Stimulated activated naive B cell treated with anti-CD40 and anti-IgM and Interleukin-4, amounts not matched to agents 10 μg/mL and 1 μg/mL and 100 μg/mL, for 72 hours (primary cell): Measurements from ENCODE around the gene GABRB3.

ENCODE experiments used
- ATAC-seq, 2 donors: fragments of 150-1000 bp; cut with Tn5 transposase; replicated peaks; 2 replicates each; pipeline ENCODE4 v1.10.0; 2021; ENCODE audit warnings: moderate library complexity in 1 of 2
- DNase-seq: peaks from one replicate; pipeline ENCODE4 v3.0.0; 2021
- H3K27ac Mint-ChIP-seq: one replicate; pipeline ENCODE4 v1.8.0; 2022; ENCODE audit warnings: mild to moderate bottlenecking, mixed read lengths
- H3K27me3 Mint-ChIP-seq, 2 donors: one replicate each; pipeline ENCODE4 v1.8.0; 2022; ENCODE audit warnings: mixed read lengths in 2 of 2
- H3K36me3 Mint-ChIP-seq, 2 donors: one replicate each; pipeline ENCODE4 v1.8.0; 2022; ENCODE audit warnings: mixed read lengths in 2 of 2, mild to moderate bottlenecking in 1 of 2
- H3K4me1 Mint-ChIP-seq, 2 donors: one replicate each; pipeline ENCODE4 v1.8.0; 2022; ENCODE audit warnings: mixed read lengths in 2 of 2, mild to moderate bottlenecking in 1 of 2
- H3K4me3 Mint-ChIP-seq, 2 donors: one replicate each; pipeline ENCODE4 v1.8.0; 2022; ENCODE audit warnings: mild to moderate bottlenecking in 2 of 2, mixed read lengths in 2 of 2, moderate library complexity in 1 of 2
- H3K9me3 Mint-ChIP-seq, 2 donors: one replicate each; pipeline ENCODE4 v1.8.0; 2022; ENCODE audit warnings: mixed read lengths in 2 of 2, mild to moderate bottlenecking in 1 of 2

The GABRB3 gene

GRCh38 chr15:26641144-26641543, 131.7 kb downstream of the GABRB3 start:
- Mint-ChIP-seq H3K4me1 (no peaks in the 10 kb centered on the region), H3K27ac (no peak overlapping the region), H3K9me3 (peaks cover 0 to 9% of the 10 kb centered on the region in 2 donors), H3K36me3 (no peaks in the 10 kb centered on the region), H3K4me3 (no peak overlapping the region), H3K27me3 (no peaks in the 10 kb centered on the region)
- ATAC-seq (no peak), DNase-seq (no peak)

- H3K4me1 Mint-ChIP-seq = no peaks in the 10 kb centered on the region
- H3K36me3 Mint-ChIP-seq = no peaks in the 10 kb centered on the region
- no peak for DNase-seq
- no peak overlapping the region for H3K4me3 Mint-ChIP-seq
- peaks cover 0 to 7% of the 10 kb centered on the region in 2 donors for H3K9me3 Mint-ChIP-seq
- no peaks in the 10 kb centered on the region for H3K27me3 Mint-ChIP-seq
- no peak for ATAC-seq
- H3K27ac Mint-ChIP-seq = no peak overlapping the region
These were observed 132.3 kb downstream of the GABRB3 start for GRCh38 chr15:26640601-26641000.

GRCh38 chr15:26639966-26640365, 132.9 kb downstream of the GABRB3 start:
- Mint-ChIP-seq H3K27me3 (no peaks in the 10 kb centered on the region), H3K4me3 (no peak overlapping the region), H3K9me3 (peaks cover 0 to 7% of the 10 kb centered on the region in 2 donors), H3K36me3 (no peaks in the 10 kb centered on the region), H3K27ac (no peak overlapping the region), H3K4me1 (no peaks in the 10 kb centered on the region)
- no peak for ATAC-seq
- DNase-seq = no peak

GRCh38 chr15:26635614-26636013, 137.3 kb downstream of the GABRB3 start:
- no peak for ATAC-seq

GRCh38 chr15:26635105-26635504, 137.8 kb downstream of the GABRB3 start:
- DNase-seq = no peak
- no peak for ATAC-seq
- Mint-ChIP-seq H3K4me3 (no peak overlapping the region), H3K36me3 (no peaks in the 10 kb centered on the region), H3K27ac (no peak overlapping the region), H3K9me3 (peaks cover 0 to 10% of the 10 kb centered on the region in 2 donors), H3K4me1 (no peaks in the 10 kb centered on the region), H3K27me3 (no peaks in the 10 kb centered on the region)

More at GRCh38 chr15:26635614-26636013, 137.3 kb downstream of the GABRB3 start:
- Mint-ChIP-seq H3K4me3 (no peak overlapping the region), H3K27ac (no peak overlapping the region), H3K27me3 (no peaks in the 10 kb centered on the region), H3K4me1 (no peaks in the 10 kb centered on the region), H3K36me3 (no peaks in the 10 kb centered on the region), H3K9me3 (peaks cover 0 to 10% of the 10 kb centered on the region in 2 donors)
- no peak for DNase-seq

- DNase-seq (no peak), ATAC-seq (no peak)
- Mint-ChIP-seq H3K4me1 (no peaks in the 10 kb centered on the region), H3K27ac (no peak overlapping the region), H3K9me3 (peaks cover 0 to 10% of the 10 kb centered on the region in 2 donors), H3K36me3 (no peaks in the 10 kb centered on the region), H3K4me3 (no peak overlapping the region), H3K27me3 (no peaks in the 10 kb centered on the region)
These were observed 138.5 kb downstream of the GABRB3 start for GRCh38 chr15:26634319-26634718.

- no peak for DNase-seq
- Mint-ChIP-seq H3K27me3 (no peaks in the 10 kb centered on the region), H3K36me3 (no peaks in the 10 kb centered on the region), H3K4me3 (no peak overlapping the region), H3K4me1 (no peaks in the 10 kb centered on the region), H3K27ac (no peak overlapping the region), H3K9me3 (peaks cover 9 to 13% of the 10 kb centered on the region in 2 donors)
- ATAC-seq = no peak
These were observed 140.4 kb downstream of the GABRB3 start for GRCh38 chr15:26632500-26632899.

GRCh38 chr15:26631894-26632293, 141.0 kb downstream of the GABRB3 start:
- H3K4me3 Mint-ChIP-seq = no peak overlapping the region
- ATAC-seq (no peak), DNase-seq (no peak)
- no peaks in the 10 kb centered on the region for H3K4me1 Mint-ChIP-seq
- H3K27ac Mint-ChIP-seq = no peak overlapping the region
- H3K27me3 Mint-ChIP-seq = no peaks in the 10 kb centered on the region
- H3K36me3 Mint-ChIP-seq = no peaks in the 10 kb centered on the region
- peaks cover 14 to 16% of the 10 kb centered on the region in 2 donors for H3K9me3 Mint-ChIP-seq

- H3K27ac Mint-ChIP-seq = no peak overlapping the region
- ATAC-seq (no peak), DNase-seq (no peak)
- H3K4me1 Mint-ChIP-seq = no peaks in the 10 kb centered on the region
- no peaks in the 10 kb centered on the region for H3K27me3 Mint-ChIP-seq
- no peaks in the 10 kb centered on the region for H3K36me3 Mint-ChIP-seq
- H3K4me3 Mint-ChIP-seq = no peak overlapping the region
- peaks cover 17 to 18% of the 10 kb centered on the region in 2 donors for H3K9me3 Mint-ChIP-seq
These were observed 142.0 kb downstream of the GABRB3 start for GRCh38 chr15:26630857-26631256.

GRCh38 chr15:26628879-26629529, 143.9 kb downstream of the GABRB3 start:
- no peaks in the 10 kb centered on the region for H3K4me1 Mint-ChIP-seq
- peaks cover 17 to 18% of the 10 kb centered on the region in 2 donors for H3K9me3 Mint-ChIP-seq
- ATAC-seq = peak; percentile 25 to 85
- H3K27ac Mint-ChIP-seq = no peak overlapping the region
- H3K4me3 Mint-ChIP-seq = peak overlapping the region; percentile 61 to 78
- H3K27me3 Mint-ChIP-seq = no peaks in the 10 kb centered on the region
- DNase-seq = peak; percentile 38
- no peaks in the 10 kb centered on the region for H3K36me3 Mint-ChIP-seq

- H3K4me3 Mint-ChIP-seq = peak overlapping the region in 1 of 2 donors; percentile 78
These were observed 144.8 kb downstream of the GABRB3 start for GRCh38 chr15:26628071-26628470.

GRCh38 chr15:26624128-26624527, 148.7 kb downstream of the GABRB3 start:
- no peak for ATAC-seq
- Mint-ChIP-seq H3K4me3 (no peak overlapping the region), H3K36me3 (no peaks in the 10 kb centered on the region), H3K27ac (no peak overlapping the region), H3K27me3 (no peaks in the 10 kb centered on the region), H3K4me1 (no peaks in the 10 kb centered on the region), H3K9me3 (peaks cover 20 to 22% of the 10 kb centered on the region in 2 donors)
- no peak for DNase-seq

More at GRCh38 chr15:26628071-26628470, 144.8 kb downstream of the GABRB3 start:
- ATAC-seq = no peak
- no peak overlapping the region for H3K27ac Mint-ChIP-seq
- H3K36me3 Mint-ChIP-seq = no peaks in the 10 kb centered on the region
- no peaks in the 10 kb centered on the region for H3K4me1 Mint-ChIP-seq
- peaks cover 17 to 20% of the 10 kb centered on the region in 2 donors for H3K9me3 Mint-ChIP-seq
- no peaks in the 10 kb centered on the region for H3K27me3 Mint-ChIP-seq
- DNase-seq = no peak

- Mint-ChIP-seq H3K4me1 (no peaks in the 10 kb centered on the region), H3K27me3 (no peaks in the 10 kb centered on the region), H3K4me3 (no peak overlapping the region), H3K27ac (no peak overlapping the region), H3K9me3 (peaks cover 14 to 17% of the 10 kb centered on the region in 2 donors), H3K36me3 (no peaks in the 10 kb centered on the region)
- no peak for ATAC-seq
- no peak for DNase-seq
These were observed 149.8 kb downstream of the GABRB3 start for GRCh38 chr15:26623071-26623470.

GRCh38 chr15:26621816-26622215, 151.1 kb downstream of the GABRB3 start:
- H3K27me3 Mint-ChIP-seq = no peaks in the 10 kb centered on the region
- H3K4me3 Mint-ChIP-seq = no peak overlapping the region
- DNase-seq (no peak), ATAC-seq (no peak)
- peaks cover 8 to 11% of the 10 kb centered on the region in 2 donors for H3K9me3 Mint-ChIP-seq
- H3K27ac Mint-ChIP-seq = no peak overlapping the region
- no peaks in the 10 kb centered on the region for H3K36me3 Mint-ChIP-seq
- H3K4me1 Mint-ChIP-seq = no peaks in the 10 kb centered on the region

GRCh38 chr15:26620528-26621458, 152.1 kb downstream of the GABRB3 start:
- H3K4me1 Mint-ChIP-seq = no peaks in the 10 kb centered on the region

More at GRCh38 chr15:26620528-26621458, 152.1 kb downstream of the GABRB3 start:
- DNase-seq (no peak), ATAC-seq (no peak)
- H3K4me3 Mint-ChIP-seq = no peak overlapping the region
- H3K27me3 Mint-ChIP-seq = no peaks in the 10 kb centered on the region
- H3K9me3 Mint-ChIP-seq = peaks cover 4 to 9% of the 10 kb centered on the region in 2 donors
- no peaks in the 10 kb centered on the region for H3K36me3 Mint-ChIP-seq
- H3K27ac Mint-ChIP-seq = no peak overlapping the region
